Measurements from ENCODE around the gene PALM3. TPM values are rescaled to one million over a fixed set of nuclear protein-coding genes. Genes with fewer than 3 reads are reported as not detected.
"Not testable (repeated sequence)": the region's sequence is repeated elsewhere in the genome, so short reads cannot be mapped to it uniquely, and the experiment has no call there.

The PALM3 gene
- total RNA-seq, 4 donors from 2014 or later, result 0.55 to 4.3 TPM; not detected in 2

DNA sequence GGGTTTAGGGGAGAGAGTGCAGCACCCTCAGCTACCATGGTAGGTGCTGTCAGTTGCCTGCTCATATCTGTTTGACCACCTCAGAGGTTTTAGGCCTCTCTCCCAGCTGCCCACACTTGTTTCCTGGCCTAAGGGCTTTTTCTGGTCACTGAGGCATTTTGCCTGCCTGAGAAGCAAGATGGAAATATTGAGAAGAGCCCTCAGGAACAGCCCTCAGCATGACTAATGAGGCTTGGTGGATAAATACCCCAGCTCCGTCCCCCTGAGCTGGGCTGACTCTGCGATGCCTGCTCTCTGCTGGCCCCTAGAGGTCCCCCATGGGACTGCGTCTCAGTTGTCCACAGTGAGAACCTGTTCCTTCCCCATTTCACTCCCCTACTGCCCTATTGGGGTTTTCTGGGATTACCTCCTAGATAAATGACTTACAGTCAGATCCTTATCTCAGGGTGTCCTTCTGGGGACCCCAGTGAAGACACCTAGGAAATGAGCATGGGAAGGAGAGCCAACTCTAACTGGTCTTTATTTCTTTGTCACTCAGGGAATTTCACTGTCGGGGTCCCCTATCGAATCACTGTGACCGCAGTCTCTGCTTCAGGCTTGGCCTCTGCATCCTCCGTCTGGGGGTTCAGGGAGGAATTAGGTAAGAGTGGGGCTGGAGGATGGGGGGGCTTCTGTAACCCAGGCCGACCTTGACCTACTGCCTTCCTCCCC lies 13.3 kb downstream of the PALM3 start:
- no peak for DNase-seq
- Histone ChIP-seq H3K27ac (no peak overlapping the region), H3K4me3 (no peak overlapping the region), H3K27me3 (no peaks in the 10 kb centered on the region), H3K9me3 (no peaks in the 10 kb centered on the region), H3K4me1 (no peaks in the 10 kb centered on the region), H3K36me3 (no peaks in the 10 kb centered on the region)
- no peak for TF ChIP-seq POLR2A (IDR thresholded peaks at IDR 0.05)
- TF ChIP-seq, protein P1, sequence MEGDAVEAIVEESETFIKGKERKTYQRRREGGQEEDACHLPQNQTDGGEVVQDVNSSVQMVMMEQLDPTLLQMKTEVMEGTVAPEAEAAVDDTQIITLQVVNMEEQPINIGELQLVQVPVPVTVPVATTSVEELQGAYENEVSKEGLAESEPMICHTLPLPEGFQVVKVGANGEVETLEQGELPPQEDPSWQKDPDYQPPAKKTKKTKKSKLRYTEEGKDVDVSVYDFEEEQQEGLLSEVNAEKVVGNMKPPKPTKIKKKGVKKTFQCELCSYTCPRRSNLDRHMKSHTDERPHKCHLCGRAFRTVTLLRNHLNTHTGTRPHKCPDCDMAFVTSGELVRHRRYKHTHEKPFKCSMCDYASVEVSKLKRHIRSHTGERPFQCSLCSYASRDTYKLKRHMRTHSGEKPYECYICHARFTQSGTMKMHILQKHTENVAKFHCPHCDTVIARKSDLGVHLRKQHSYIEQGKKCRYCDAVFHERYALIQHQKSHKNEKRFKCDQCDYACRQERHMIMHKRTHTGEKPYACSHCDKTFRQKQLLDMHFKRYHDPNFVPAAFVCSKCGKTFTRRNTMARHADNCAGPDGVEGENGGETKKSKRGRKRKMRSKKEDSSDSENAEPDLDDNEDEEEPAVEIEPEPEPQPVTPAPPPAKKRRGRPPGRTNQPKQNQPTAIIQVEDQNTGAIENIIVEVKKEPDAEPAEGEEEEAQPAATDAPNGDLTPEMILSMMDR (IDR thresholded peaks at IDR 0.05), result peak; percentile 25 to 44 (median 32)
- intact Hi-C loops (cut with DNase I; ENCODE audit: low total_unique reads), result no loop called here

- H3K4me3 ChIP-seq; H3K27ac ChIP-seq; H3K4me1 ChIP-seq; intact Hi-C loops (cut with DNase I; ENCODE audit: low total_unique reads); H3K36me3 ChIP-seq; DNase-seq; H3K9me3 ChIP-seq; H3K27me3 ChIP-seq: not testable (repeated sequence)
Measured at GRCh38 chr19:14047866-14048265, 14.0 kb downstream of the PALM3 start.

GRCh38 chr19:14042659-14043608 lies 18.9 kb downstream of the PALM3 start:
- TF ChIP-seq, protein P1 (IDR thresholded peaks at IDR 0.05), result peak; percentile 34 to 57 (median 48)

GRCh38 chr19:14039181-14039580 lies 22.7 kb downstream of the PALM3 start:
- intact Hi-C loops (cut with DNase I; ENCODE audit: low total_unique reads), result no loop called here
- H3K27me3 ChIP-seq, result no peaks in the 10 kb centered on the region
- no peaks in the 10 kb centered on the region for H3K4me1 ChIP-seq
- DNase-seq, result no peak
- no peak overlapping the region for H3K27ac ChIP-seq
- H3K4me3 ChIP-seq, result no peak overlapping the region
- no peaks in the 10 kb centered on the region for H3K9me3 ChIP-seq
- TF ChIP-seq, protein P1 (IDR thresholded peaks at IDR 0.05), result no peak
- no peak for TF ChIP-seq POLR2A (IDR thresholded peaks at IDR 0.05)
- no peaks in the 10 kb centered on the region for H3K36me3 ChIP-seq

More at GRCh38 chr19:14042659-14043608, 18.9 kb downstream of the PALM3 start:
- intact Hi-C loops (cut with DNase I; ENCODE audit: low total_unique reads); H3K27me3 ChIP-seq; H3K4me3 ChIP-seq; H3K36me3 ChIP-seq; H3K4me1 ChIP-seq; H3K9me3 ChIP-seq; H3K27ac ChIP-seq: not testable (repeated sequence)
- DNase-seq, result peak in 1 of 2 donors; percentile 42

- no peak for TF ChIP-seq POLR2A (IDR thresholded peaks at IDR 0.05)
- TF ChIP-seq, protein P1 (IDR thresholded peaks at IDR 0.05), result no peak
- no peak overlapping the region for H3K4me3 ChIP-seq
- DNase-seq, result no peak
- intact Hi-C loops (cut with DNase I; ENCODE audit: low total_unique reads), result no loop called here
- H3K27me3 ChIP-seq, result peaks cover 0 to 8% of the 10 kb centered on the region in 2 donors
- no peaks in the 10 kb centered on the region for H3K9me3 ChIP-seq
- no peaks in the 10 kb centered on the region for H3K4me1 ChIP-seq
- no peaks in the 10 kb centered on the region for H3K36me3 ChIP-seq
- H3K27ac ChIP-seq, result no peak overlapping the region
Measured at GRCh38 chr19:14035706-14036105, 26.2 kb downstream of the PALM3 start.

DNA sequence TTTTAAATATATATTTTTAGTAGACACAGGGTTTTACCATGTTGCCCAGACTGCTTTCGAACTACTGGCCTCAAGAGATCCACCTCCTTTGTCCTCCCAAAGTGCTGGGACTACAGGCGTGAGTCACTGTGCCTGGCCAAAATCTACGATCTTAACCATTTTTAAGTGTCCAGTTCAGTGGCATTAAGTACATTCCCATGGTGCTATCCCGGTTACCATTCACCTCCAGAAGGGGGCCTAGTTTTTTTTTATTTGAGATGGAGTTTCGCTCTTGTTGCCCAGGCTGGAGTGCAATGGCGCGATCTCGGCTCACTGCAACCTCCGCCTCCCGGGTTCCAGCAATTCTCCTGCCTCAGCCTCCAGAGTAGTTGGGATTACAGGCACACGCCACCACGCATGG lies 26.7 kb downstream of the PALM3 start:
- H3K4me3 ChIP-seq; DNase-seq; H3K27ac ChIP-seq; H3K27me3 ChIP-seq; H3K4me1 ChIP-seq; H3K36me3 ChIP-seq; intact Hi-C loops (cut with DNase I; ENCODE audit: low total_unique reads); H3K9me3 ChIP-seq: not testable (repeated sequence)
